ENCODE measurements around the gene TBL2.
"Not testable (repeated sequence)": the region's sequence is repeated elsewhere in the genome, so short reads cannot be mapped to it uniquely, and the experiment has no call there.

TBL2 gene

GRCh38 chr7:73578342-73579128 is at the start of gene TBL2:
Gene TBL2 (minus strand): TSS chr7:73578579. CDS start chr7:73578549, 30 bp downstream.
- Histone ChIP-seq H3K9me3 (ENCODE audit: low read length) (no peaks in the 10 kb centered on the region), H3K4me3 (ENCODE audit: low read depth in 1 of 2, low read length in 2 of 2) (peak within 1 kb of the TSS; percentile 71 to 85), H3K4me1 (ENCODE audit: insufficient read depth, low read length) (peaks cover 15% of the 10 kb centered on the region)

GRCh38 chr7:73626814-73627213 is 48.4 kb upstream of the TBL2 start:
- H3K27me3 ChIP-seq (ENCODE audit: control insufficient read depth in 1 of 2, insufficient read depth in 2 of 2, low read length in 2 of 2), result peaks cover 15 to 47% of the 10 kb centered on the region in 2 donors
- no peak overlapping the region for H3K4me3 ChIP-seq (ENCODE audit: low read depth in 1 of 2, low read length in 2 of 2)

More at GRCh38 chr7:73578342-73579128, at the start of gene TBL2:
- H3K36me3 ChIP-seq (ENCODE audit: insufficient read depth, low read length), result peaks cover 11% of the 10 kb centered on the region
- no peaks in the 10 kb centered on the region for H3K27me3 ChIP-seq (ENCODE audit: control insufficient read depth in 1 of 2, insufficient read depth in 2 of 2, low read length in 2 of 2)
- peak within 1 kb of the TSS; percentile 74 for H3K27ac ChIP-seq (ENCODE audit: low read depth, low read length)
- peak within 1 kb of the TSS; percentile 89 for H3K9ac ChIP-seq (ENCODE audit: low read length)

GRCh38 chr7:73625276-73625675 is 46.9 kb upstream of the TBL2 start:
- no peak overlapping the region for H3K27ac ChIP-seq (ENCODE audit: low read depth, low read length)
- H3K9me3 ChIP-seq (ENCODE audit: low read length), result no peaks in the 10 kb centered on the region
- peaks cover 15 to 47% of the 10 kb centered on the region in 2 donors for H3K27me3 ChIP-seq (ENCODE audit: control insufficient read depth in 1 of 2, insufficient read depth in 2 of 2, low read length in 2 of 2)
- H3K36me3 ChIP-seq (ENCODE audit: insufficient read depth, low read length), result no peaks in the 10 kb centered on the region
- H3K4me1 ChIP-seq (ENCODE audit: insufficient read depth, low read length), result peaks cover 4% of the 10 kb centered on the region
- no peak overlapping the region for H3K9ac ChIP-seq (ENCODE audit: low read length)
- H3K4me3 ChIP-seq (ENCODE audit: low read depth in 1 of 2, low read length in 2 of 2), result no peak overlapping the region

More at GRCh38 chr7:73626814-73627213, 48.4 kb upstream of the TBL2 start:
- H3K4me1 ChIP-seq (ENCODE audit: insufficient read depth, low read length), result peaks cover 4% of the 10 kb centered on the region
- H3K9me3 ChIP-seq (ENCODE audit: low read length), result no peaks in the 10 kb centered on the region
- no peak overlapping the region for H3K9ac ChIP-seq (ENCODE audit: low read length)
- H3K27ac ChIP-seq (ENCODE audit: low read depth, low read length), result no peak overlapping the region
- H3K36me3 ChIP-seq (ENCODE audit: insufficient read depth, low read length), result no peaks in the 10 kb centered on the region

GRCh38 chr7:73624669-73625001 is 46.3 kb upstream of the TBL2 start:
- Histone ChIP-seq H3K4me1 (ENCODE audit: insufficient read depth, low read length) (peaks cover 4% of the 10 kb centered on the region), H3K9me3 (ENCODE audit: low read length) (no peaks in the 10 kb centered on the region), H3K4me3 (ENCODE audit: low read depth in 1 of 2, low read length in 2 of 2) (peak overlapping the region in 1 of 2 donors; percentile 52), H3K27ac (ENCODE audit: low read depth, low read length) (no peak overlapping the region), H3K9ac (ENCODE audit: low read length) (no peak overlapping the region), H3K27me3 (ENCODE audit: control insufficient read depth in 1 of 2, insufficient read depth in 2 of 2, low read length in 2 of 2) (peaks cover 15 to 47% of the 10 kb centered on the region in 2 donors), H3K36me3 (ENCODE audit: insufficient read depth, low read length) (no peaks in the 10 kb centered on the region)

- Histone ChIP-seq H3K36me3 (ENCODE audit: insufficient read depth, low read length) (no peaks in the 10 kb centered on the region), H3K9ac (ENCODE audit: low read length) (no peak within 1 kb of the TSS), H3K27me3 (ENCODE audit: control insufficient read depth in 1 of 2, insufficient read depth in 2 of 2, low read length in 2 of 2) (peaks cover 15 to 47% of the 10 kb centered on the region in 2 donors), H3K4me3 (ENCODE audit: low read depth in 1 of 2, low read length in 2 of 2) (peak within 1 kb of the TSS; percentile 27 to 52), H3K9me3 (ENCODE audit: low read length) (no peaks in the 10 kb centered on the region), H3K27ac (ENCODE audit: low read depth, low read length) (no peak within 1 kb of the TSS), H3K4me1 (ENCODE audit: insufficient read depth, low read length) (peaks cover 4% of the 10 kb centered on the region)
These were observed 45.7 kb upstream of the TBL2 start, which contains the start of gene MLXIPL for GRCh38 chr7:73623798-73624668. Gene MLXIPL (minus strand): TSS chr7:73624522. CDS start chr7:73624492, 30 bp downstream.

- Histone ChIP-seq H3K36me3 (ENCODE audit: insufficient read depth, low read length) (no peaks in the 10 kb centered on the region), H3K9me3 (ENCODE audit: low read length) (no peaks in the 10 kb centered on the region), H3K4me1 (ENCODE audit: insufficient read depth, low read length) (peaks cover 4% of the 10 kb centered on the region), H3K4me3 (ENCODE audit: low read depth in 1 of 2, low read length in 2 of 2) (peak overlapping the region in 1 of 2 donors; percentile 27), H3K27ac (ENCODE audit: low read depth, low read length) (no peak overlapping the region), H3K9ac (ENCODE audit: low read length) (no peak overlapping the region), H3K27me3 (ENCODE audit: control insufficient read depth in 1 of 2, insufficient read depth in 2 of 2, low read length in 2 of 2) (peaks cover 12 to 43% of the 10 kb centered on the region in 2 donors)
These were observed 44.8 kb upstream of the TBL2 start for GRCh38 chr7:73622909-73623797.

- H3K27ac ChIP-seq (ENCODE audit: low read depth, low read length), result no peak overlapping the region
- peaks cover 4% of the 10 kb centered on the region for H3K4me1 ChIP-seq (ENCODE audit: insufficient read depth, low read length)
- no peaks in the 10 kb centered on the region for H3K36me3 ChIP-seq (ENCODE audit: insufficient read depth, low read length)
- no peak overlapping the region for H3K9ac ChIP-seq (ENCODE audit: low read length)
- H3K9me3 ChIP-seq (ENCODE audit: low read length), result no peaks in the 10 kb centered on the region
- H3K4me3 ChIP-seq (ENCODE audit: low read depth in 1 of 2, low read length in 2 of 2), result no peak overlapping the region
- peaks cover 12 to 36% of the 10 kb centered on the region in 2 donors for H3K27me3 ChIP-seq (ENCODE audit: control insufficient read depth in 1 of 2, insufficient read depth in 2 of 2, low read length in 2 of 2)
These were observed 44.1 kb upstream of the TBL2 start for GRCh38 chr7:73622527-73622908.

- no peaks in the 10 kb centered on the region for H3K9me3 ChIP-seq (ENCODE audit: low read length)
- H3K27me3 ChIP-seq (ENCODE audit: control insufficient read depth in 1 of 2, insufficient read depth in 2 of 2, low read length in 2 of 2), result peaks cover 12 to 34% of the 10 kb centered on the region in 2 donors
- H3K36me3 ChIP-seq (ENCODE audit: insufficient read depth, low read length), result no peaks in the 10 kb centered on the region
- no peak overlapping the region for H3K27ac ChIP-seq (ENCODE audit: low read depth, low read length)
- no peak overlapping the region for H3K4me3 ChIP-seq (ENCODE audit: low read depth in 1 of 2, low read length in 2 of 2)
- H3K4me1 ChIP-seq (ENCODE audit: insufficient read depth, low read length), result peaks cover 4% of the 10 kb centered on the region
- no peak overlapping the region for H3K9ac ChIP-seq (ENCODE audit: low read length)
These were observed 43.0 kb upstream of the TBL2 start for GRCh38 chr7:73621168-73622063.

- peaks cover 12 to 23% of the 10 kb centered on the region in 2 donors for H3K27me3 ChIP-seq (ENCODE audit: control insufficient read depth in 1 of 2, insufficient read depth in 2 of 2, low read length in 2 of 2)
- not testable (repeated sequence) for H3K9ac ChIP-seq (ENCODE audit: low read length); H3K4me1 ChIP-seq (ENCODE audit: insufficient read depth, low read length); H3K27ac ChIP-seq (ENCODE audit: low read depth, low read length); H3K36me3 ChIP-seq (ENCODE audit: insufficient read depth, low read length); H3K9me3 ChIP-seq (ENCODE audit: low read length); H3K4me3 ChIP-seq (ENCODE audit: low read depth in 1 of 2, low read length in 2 of 2)
These were observed 41.0 kb upstream of the TBL2 start for GRCh38 chr7:73619394-73619793.

GRCh38 chr7:73618538-73618937 is 40.2 kb upstream of the TBL2 start:
- Histone ChIP-seq H3K9ac (ENCODE audit: low read length) (no peak overlapping the region), H3K36me3 (ENCODE audit: insufficient read depth, low read length) (no peaks in the 10 kb centered on the region), H3K27ac (ENCODE audit: low read depth, low read length) (no peak overlapping the region), H3K4me1 (ENCODE audit: insufficient read depth, low read length) (peaks cover 4% of the 10 kb centered on the region), H3K4me3 (ENCODE audit: low read depth in 1 of 2, low read length in 2 of 2) (no peak overlapping the region), H3K27me3 (ENCODE audit: control insufficient read depth in 1 of 2, insufficient read depth in 2 of 2, low read length in 2 of 2) (peaks cover 10 to 14% of the 10 kb centered on the region in 2 donors), H3K9me3 (ENCODE audit: low read length) (no peaks in the 10 kb centered on the region)

Data from muscle layer of colon (tissue), 2 donors.